ENCODE measurements around the gene POLK.

DNA sequence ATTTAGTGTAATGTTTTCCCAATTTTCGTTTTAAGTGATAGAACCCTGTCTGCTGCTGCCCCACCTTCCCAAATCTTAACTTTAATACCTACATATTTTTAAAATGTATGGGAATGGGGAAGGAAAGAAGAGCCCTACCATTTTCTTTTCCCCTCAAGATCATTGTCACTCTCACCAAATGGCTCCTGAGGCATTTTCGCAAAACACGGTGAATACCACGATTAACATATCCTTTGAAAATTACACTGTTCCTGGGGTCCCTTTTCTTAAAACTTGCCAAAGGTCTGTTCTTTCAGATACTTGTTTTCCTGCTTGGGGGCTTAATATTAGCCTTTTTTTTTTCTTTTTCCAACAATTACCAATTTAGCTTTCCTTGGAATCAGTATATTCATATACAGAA, 36.3 kb upstream of the POLK start:
- no peak for TF ChIP-seq POLR2A (IDR thresholded peaks at IDR 0.05; ENCODE audit: control extremely low read depth in 1 of 2, low read depth in 2 of 2, low read length in 2 of 2)
- no peak for TF ChIP-seq EP300 (IDR thresholded peaks at IDR 0.05; ENCODE audit: borderline replicate concordance in 1 of 2, low read depth in 2 of 2, low read length in 2 of 2)
